Activated CD4-positive, alpha-beta T cell treated with anti-CD3 and anti-CD28 coated beads for 48 hours (primary cell): ENCODE measurements around the gene ACAD9.

ENCODE experiments used
- DNase-seq: peaks from one replicate; pipeline ENCODE4 v3.0.0-alpha.2; 2020

Gene ACAD9

DNA sequence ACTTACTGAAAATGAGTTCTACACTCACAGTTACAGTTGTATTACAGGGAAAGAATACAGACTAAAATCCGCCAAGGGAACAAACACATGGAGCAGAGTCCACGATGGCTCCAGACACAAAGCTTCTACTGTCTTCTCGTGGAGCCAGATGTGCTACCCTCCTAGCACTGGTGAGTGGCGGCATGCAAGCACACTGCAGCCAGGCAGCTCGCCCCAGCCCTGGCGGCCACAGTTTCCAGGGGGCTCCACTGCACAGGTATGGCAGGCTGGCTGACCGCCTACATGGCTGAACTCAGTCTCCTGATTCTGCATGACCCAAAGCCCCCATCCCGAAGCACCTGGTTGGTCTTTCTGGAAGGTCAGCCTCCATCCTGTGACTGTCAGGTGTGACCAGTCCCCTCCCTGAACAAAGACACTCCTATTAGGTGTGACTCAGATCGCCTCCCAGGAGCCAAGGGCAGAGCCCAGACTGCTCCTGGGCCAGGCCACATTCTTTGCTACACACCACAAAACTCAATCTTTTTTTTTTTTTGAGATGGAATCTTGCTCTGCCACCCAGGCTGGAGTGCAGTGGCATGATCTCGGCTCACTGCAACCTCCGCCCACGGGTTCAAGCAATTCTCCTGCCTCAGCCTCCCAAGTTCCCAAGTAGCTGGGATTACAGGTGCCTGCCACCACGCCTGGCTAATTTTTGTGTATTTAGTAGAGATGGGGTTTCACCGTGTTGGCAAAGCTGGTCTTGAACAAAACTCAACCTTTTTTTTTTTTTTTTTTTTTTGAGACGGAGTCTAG is 62.9 kb downstream of the ACAD9 start:
- no peak for DNase-seq

DNA sequence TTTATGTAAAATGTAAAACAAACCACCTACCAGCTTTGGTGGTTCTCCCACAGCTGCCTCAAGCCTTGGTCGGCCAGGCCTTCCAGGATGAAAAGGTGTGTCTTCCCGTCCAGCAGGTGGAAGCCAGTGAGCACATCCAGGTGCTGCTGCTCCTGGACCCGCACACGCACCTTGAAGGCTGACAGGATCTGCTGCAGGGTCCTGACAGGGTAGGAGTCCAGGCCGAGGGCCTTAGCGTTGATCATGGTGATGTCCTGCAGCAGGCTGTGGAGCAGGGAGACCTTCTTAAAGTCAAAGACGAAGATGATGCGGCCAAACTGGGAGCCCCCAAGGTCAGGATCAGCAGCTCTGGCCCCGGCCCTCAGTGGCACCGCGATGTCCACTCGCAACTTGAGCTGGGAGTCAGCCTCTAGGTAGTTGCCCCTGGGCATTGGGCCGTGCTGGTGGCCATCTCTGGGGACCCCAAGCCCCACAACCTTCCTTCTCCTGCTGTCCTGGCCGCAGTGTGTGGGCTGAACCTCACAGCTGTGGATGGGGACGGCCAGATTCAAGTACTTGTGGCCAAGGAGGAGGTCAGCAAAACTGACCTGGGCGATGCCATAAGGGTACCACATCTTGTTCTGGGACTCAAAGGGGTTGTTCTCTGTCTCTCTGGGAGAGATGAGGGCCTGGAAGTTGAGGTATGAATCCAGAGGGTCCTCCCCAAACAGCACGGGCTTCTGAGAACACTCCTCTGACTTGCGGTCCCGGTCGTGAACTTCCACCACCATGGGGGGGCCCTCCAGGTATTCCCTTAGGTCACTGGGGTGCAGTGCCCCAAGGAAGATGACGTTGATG is 65.8 kb downstream of the ACAD9 start:
- no peak for DNase-seq

DNA sequence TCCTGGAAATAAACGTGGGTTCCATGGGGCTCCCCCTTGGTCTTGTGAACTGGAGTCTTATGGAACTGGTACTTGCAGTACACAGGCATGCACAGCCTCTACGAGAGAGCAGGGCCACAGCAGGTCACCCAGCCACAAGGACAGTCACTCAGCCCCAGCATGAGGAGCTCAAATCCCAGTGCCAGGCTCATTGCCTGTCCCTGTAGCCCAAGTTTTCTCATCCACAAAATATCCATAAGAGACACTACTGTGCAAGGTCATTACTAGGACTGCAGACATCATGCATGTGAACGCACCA is 66.4 kb downstream of the ACAD9 start:
- DNase-seq: no peak

DNA sequence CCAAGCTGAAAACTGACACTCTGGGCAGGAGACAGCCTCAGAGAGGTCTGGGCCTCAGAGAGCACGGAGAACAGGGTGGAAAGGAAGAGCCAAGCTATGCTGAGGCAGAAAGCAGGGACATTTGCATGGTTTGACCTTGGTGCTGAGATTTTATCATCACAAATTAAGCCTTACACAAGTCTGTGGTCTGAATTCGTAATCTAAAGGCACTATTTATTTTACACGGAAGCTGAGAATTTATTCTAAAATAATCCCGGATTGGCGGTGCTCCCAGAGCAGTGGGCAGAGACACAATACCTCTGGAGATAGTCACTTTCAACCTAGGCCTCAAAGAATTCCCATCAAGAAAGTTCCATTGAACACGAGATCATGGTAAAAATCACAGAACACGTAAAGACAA is 67.0 kb downstream of the ACAD9 start:
- DNase-seq: no peak

DNA sequence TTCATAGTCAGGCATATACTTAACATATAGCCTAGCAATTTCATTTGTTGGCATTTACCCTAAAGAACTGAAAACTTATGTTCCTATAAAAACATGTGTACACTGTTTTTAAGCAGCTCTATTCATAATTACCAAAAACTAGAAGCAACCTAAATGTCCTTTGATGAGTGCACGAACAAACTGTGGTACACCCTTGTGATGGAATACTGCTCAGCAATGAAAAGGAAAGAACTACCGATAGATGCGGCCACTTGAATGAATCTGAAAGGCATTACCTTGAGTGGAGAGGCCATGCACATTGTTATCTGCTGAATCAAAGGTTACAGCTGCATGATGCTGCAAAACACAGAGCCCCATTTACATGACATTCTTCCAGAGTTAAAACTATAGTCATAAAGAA is 69.7 kb downstream of the ACAD9 start:
- DNase-seq: no peak

DNA sequence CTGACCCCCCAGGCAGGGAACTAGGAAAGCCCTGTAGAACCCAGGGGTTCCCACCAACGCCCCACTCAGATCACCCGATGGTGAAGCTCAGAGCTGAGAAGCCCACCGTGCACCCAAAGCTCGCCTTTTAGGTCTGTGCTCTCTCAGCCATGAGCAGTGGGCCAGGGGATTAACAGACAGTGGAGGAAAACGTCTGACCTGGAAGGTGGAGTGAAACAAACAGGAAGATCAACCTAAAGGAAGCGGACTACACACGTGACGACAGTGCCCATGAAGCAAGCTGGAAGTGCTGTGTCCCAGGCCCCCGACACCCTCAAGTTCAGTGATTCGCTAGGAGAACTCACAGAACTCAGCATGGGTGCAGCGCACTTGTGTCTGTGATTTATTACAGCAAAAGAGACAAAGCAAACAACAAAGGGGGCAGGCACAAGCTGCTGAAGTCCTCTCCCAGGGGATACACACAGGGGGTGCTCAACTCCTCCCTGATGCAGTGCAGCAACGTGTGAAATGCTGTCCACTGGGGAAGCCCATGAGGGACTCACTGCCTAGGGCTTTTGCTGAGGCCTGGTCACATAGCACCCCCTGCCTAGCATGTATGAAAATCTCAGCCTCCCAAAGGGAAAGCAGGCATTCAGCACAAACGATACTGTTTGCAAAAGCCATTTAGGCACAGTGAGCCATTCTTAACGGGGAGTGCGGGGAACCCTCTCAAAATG is 71.0 kb downstream of the ACAD9 start:
- peak; percentile 20 for DNase-seq

DNA sequence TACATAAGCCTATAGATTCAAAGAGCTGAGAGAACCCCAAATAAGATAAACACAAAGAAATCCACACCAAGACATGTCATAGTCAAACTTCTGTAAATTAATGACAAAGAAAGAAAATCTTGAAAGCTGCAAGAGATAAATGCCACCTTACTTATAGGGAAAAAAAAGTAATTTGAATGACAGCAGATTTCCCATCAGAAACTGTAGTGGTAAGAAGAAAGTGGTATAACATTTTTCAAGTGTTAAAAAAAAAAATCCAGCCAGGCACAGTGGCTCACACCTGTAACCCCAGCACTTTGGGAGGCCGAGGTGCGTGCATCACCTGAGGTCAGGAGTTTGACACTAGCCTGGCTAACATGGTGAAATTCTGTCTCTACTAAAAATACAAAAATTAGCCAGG is 77.0 kb downstream of the ACAD9 start:
- no peak for DNase-seq
